Lung (tissue), 16 donors: ENCODE measurements around the gene IFT52. TPM values are rescaled to one million over a fixed set of nuclear protein-coding genes. Genes with fewer than 3 reads are reported as not detected.

Experiments
- ATAC-seq: fragments of 200-7000 bp; cut with Tn5 transposase; one replicate; pipeline ENCODE4 v1.9.1; 2020; ENCODE audit warnings: moderate number of reproducible peaks; ENCODE audit not compliant: insufficient read depth, low FRiP score
- DNase-seq, 3 donors: peaks; one replicate each; pipeline ENCODE4 v3.0.0-alpha.2; 2013 to 2017
- H3K27ac ChIP-seq, 2 donors: one replicate each; pipeline ENCODE4 v1.5.1; 2013; ENCODE audit warnings: mild to moderate bottlenecking in 2 of 2, moderate library complexity in 2 of 2, control low read depth in 1 of 2, inconsistent platforms in 1 of 2, low read depth in 1 of 2, low read length in 1 of 2
- H3K27me3 ChIP-seq, 3 donors: one replicate each; pipeline ENCODE4 v1.5.1; 2013; ENCODE audit warnings: low read length in 2 of 3; ENCODE audit not compliant: control insufficient read depth in 3 of 3, insufficient read depth in 3 of 3
- H3K36me3 ChIP-seq, 4 donors: one replicate each; pipeline ENCODE4 v1.5.1; 2013; ENCODE audit warnings: low read length in 4 of 4, mild to moderate bottlenecking in 1 of 4, moderate library complexity in 1 of 4; ENCODE audit not compliant: control insufficient read depth in 4 of 4, insufficient read depth in 4 of 4
- H3K4me1 ChIP-seq, 5 donors: one replicate each; pipeline ENCODE4 v1.5.1; 2013; ENCODE audit warnings: low read length in 5 of 5, mild to moderate bottlenecking in 2 of 5, moderate library complexity in 1 of 5; ENCODE audit not compliant: control insufficient read depth in 5 of 5, insufficient read depth in 5 of 5
- H3K4me3 ChIP-seq: one replicate; pipeline ENCODE4 v1.5.1; 2013; ENCODE audit warnings: mild to moderate bottlenecking, control low read depth, moderate library complexity
- H3K9ac ChIP-seq, 2 donors: one replicate each; pipeline ENCODE4 v1.5.1; 2013; ENCODE audit warnings: low read length in 2 of 2, control low read depth in 1 of 2; ENCODE audit not compliant: insufficient read depth in 1 of 2
- H3K9me3 ChIP-seq, 4 donors: one replicate each; pipeline ENCODE4 v1.5.1; 2013; ENCODE audit warnings: low read length in 3 of 4, mild to moderate bottlenecking in 1 of 4, moderate library complexity in 1 of 4; ENCODE audit not compliant: control insufficient read depth in 4 of 4, insufficient read depth in 3 of 4
- WGBS, 2 donors: extraction: QIAGEN DNeasy Blood & Tissue Kit; methylation state at CpG; one replicate each; pipeline ENCODE4 v1.1.7; 2013; 5-methylcytosine and 5-hydroxymethylcytosine counted together
- long read RNA-seq, 5 donors: transcript quantifications; one replicate each; lab custom pipeline, GENCODE V29; 2026
- polyA plus RNA-seq, 2 donors: library from polyadenylated mRNA; stranded (reverse); fragments of 200-250 nt; gene quantifications; one replicate each; pipeline ENCODE4 v1.2.1, GENCODE V29; 2013
- total RNA-seq, 2 donors: library from RNA; depleted of rRNA in 1 of 2; stranded (reverse); fragments of >200 nt in 1 of 2; gene quantifications; one replicate each; pipeline ENCODE4 v1.2.1, GENCODE V29; 2014 to 2021
- TF ChIP-seq, protein P1 (sequence below): IDR thresholded peaks from 2 replicates; pipeline ENCODE4 v1.5.1; 2012; ENCODE audit warnings: mild to moderate bottlenecking; ENCODE audit errors: control extremely low read depth, extremely low read depth
- donor health status: control.
- donor health status: control.
- donor health status: Bipolar disorder and iron deficiency.
- donor health status: healthy.
- donor health status: DM: yes; HTN: yes; CAD: no.

Gene IFT52, protein sequence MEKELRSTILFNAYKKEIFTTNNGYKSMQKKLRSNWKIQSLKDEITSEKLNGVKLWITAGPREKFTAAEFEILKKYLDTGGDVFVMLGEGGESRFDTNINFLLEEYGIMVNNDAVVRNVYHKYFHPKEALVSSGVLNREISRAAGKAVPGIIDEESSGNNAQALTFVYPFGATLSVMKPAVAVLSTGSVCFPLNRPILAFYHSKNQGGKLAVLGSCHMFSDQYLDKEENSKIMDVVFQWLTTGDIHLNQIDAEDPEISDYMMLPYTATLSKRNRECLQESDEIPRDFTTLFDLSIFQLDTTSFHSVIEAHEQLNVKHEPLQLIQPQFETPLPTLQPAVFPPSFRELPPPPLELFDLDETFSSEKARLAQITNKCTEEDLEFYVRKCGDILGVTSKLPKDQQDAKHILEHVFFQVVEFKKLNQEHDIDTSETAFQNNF
- total RNA-seq (10 to 100 TPM; 28.7 to 49.0 TPM), polyA plus RNA-seq (10 to 100 TPM; 16.0 to 16.2 TPM)
- long read RNA-seq, donor 1, transcript IFT52-202 (14 exons, 1,599 nt): minor isoform, 11 of 33 reads
- long read RNA-seq, donor 1, transcript IFT52-201 (14 exons, 1,757 nt): major isoform, 19 of 33 reads
- long read RNA-seq, donor 1, partial matches to known transcripts: 0 of 33 reads
- long read RNA-seq, donor 1, other reads (novel, unspliced or antisense): 0 of 33 reads
- long read RNA-seq, donor 2, transcript IFT52-201 (14 exons, 1,757 nt): major isoform, 5 of 8 reads
- long read RNA-seq, donor 2, partial matches to known transcripts: 0 of 8 reads
- long read RNA-seq, donor 2, other reads (novel, unspliced or antisense): 0 of 8 reads
- long read RNA-seq, donor 3, transcript IFT52-201 (14 exons, 1,757 nt): major isoform, 8 of 12 reads
- long read RNA-seq, donor 3, partial matches to known transcripts: 0 of 12 reads
- long read RNA-seq, donor 3, other reads (novel, unspliced or antisense): 0 of 12 reads
- long read RNA-seq, donor 4, transcript IFT52-201 (14 exons, 1,757 nt): major isoform, 6 of 14 reads
- long read RNA-seq, donor 4, partial matches to known transcripts: 0 of 14 reads
- long read RNA-seq, donor 4, other reads (novel, unspliced or antisense): 0 of 14 reads
- long read RNA-seq, donor 5, transcript IFT52-202 (14 exons, 1,599 nt): minor isoform, 10 of 28 reads
- long read RNA-seq, donor 5, transcript IFT52-201 (14 exons, 1,757 nt): major isoform, 14 of 28 reads
- long read RNA-seq, donor 5, partial matches to known transcripts: 0 of 28 reads
- long read RNA-seq, donor 5, other reads (novel, unspliced or antisense): 0 of 28 reads

DNA sequence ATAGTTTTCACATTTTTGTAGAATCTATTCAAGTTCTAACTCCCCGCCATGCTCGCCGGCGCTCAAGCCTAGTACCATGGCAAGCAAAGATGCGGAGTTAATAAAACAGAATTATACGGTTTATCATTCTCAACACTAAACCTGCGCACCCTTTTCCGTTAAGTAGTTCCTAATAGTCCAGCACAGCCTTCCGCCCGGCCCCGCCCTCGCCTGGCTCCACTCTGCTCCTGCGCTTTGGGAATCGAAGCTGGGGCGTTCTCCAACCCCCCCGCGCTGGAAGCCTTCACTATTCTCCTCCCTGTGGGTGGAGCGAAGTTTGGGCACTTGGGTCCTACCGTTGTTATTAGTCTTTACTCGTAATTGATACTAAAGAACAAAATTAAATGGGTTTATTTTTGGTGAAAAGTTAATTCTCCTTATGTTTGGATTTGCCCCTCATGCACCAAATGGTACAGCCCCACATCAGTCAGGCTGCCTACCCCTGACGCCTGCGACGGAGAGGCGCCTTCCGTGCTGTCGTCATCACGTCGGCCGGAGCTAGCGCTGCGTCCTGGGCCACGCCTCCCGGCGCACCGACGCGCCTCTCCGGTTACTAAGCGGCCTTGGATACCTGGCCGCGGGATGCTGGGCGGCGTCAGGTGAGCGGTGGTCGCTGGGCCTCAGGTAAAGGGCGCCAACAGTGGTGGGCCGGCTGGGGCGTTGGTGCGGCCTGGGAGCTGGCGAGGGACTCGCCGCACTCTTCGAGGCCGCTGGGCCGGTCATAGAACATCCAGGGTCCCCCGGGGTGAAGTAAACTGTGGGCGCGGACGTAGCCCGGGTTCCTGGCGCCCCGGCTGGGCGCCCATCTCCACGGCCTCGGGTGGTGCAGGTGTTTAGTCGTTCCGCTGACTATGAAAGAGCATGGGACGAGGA lies at the start of gene IFT52:
Gene IFT52, plus strand, starts transcription at position 546 of the 912 bp plus-strand sequence. CDS start 3,762 bp downstream, outside the sequence.
- peak within 1 kb of the TSS; percentile 47 to 71 for H3K27ac ChIP-seq

DNA sequence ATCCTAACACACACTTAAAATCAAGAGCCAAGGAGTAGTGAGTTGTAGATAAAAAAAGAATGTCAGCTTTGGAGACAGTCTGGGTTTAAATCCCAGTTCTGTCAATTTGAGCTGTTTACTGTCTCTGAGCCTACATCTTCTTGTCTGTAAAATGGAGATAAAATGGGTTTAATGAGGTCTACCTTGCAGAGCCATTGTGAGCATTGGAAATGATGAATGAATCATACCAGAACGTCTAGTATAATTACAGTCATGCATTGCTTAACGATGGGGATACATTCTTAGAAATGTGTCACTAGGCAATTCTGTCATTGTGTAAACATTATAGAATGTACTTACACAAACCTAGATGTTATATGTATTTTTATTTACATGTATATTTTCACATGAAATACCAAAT lies 49.5 kb upstream of the IFT52 start:
- H3K4me1 ChIP-seq: no peaks in the 10 kb centered on the region
- no peak for ATAC-seq

More for the DNA sequence above, at the start of gene IFT52:
- Histone ChIP-seq H3K36me3 (peaks cover 0 to 11% (median 4%) of the 10 kb centered on the region in 4 donors), H3K4me1 (peaks cover 0 to 13% (median 3%) of the 10 kb centered on the region in 5 donors), H3K9ac (peak within 1 kb of the TSS; percentile 80 to 93), H3K4me3 (peak within 1 kb of the TSS; percentile 99), H3K27me3 (no peaks in the 10 kb centered on the region), H3K9me3 (no peaks in the 10 kb centered on the region)
- peak; percentile 93 to 97 (median 96) for DNase-seq
- TF ChIP-seq, protein P1, sequence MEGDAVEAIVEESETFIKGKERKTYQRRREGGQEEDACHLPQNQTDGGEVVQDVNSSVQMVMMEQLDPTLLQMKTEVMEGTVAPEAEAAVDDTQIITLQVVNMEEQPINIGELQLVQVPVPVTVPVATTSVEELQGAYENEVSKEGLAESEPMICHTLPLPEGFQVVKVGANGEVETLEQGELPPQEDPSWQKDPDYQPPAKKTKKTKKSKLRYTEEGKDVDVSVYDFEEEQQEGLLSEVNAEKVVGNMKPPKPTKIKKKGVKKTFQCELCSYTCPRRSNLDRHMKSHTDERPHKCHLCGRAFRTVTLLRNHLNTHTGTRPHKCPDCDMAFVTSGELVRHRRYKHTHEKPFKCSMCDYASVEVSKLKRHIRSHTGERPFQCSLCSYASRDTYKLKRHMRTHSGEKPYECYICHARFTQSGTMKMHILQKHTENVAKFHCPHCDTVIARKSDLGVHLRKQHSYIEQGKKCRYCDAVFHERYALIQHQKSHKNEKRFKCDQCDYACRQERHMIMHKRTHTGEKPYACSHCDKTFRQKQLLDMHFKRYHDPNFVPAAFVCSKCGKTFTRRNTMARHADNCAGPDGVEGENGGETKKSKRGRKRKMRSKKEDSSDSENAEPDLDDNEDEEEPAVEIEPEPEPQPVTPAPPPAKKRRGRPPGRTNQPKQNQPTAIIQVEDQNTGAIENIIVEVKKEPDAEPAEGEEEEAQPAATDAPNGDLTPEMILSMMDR: no peak
- 0 to 1% methylated on average over 68 of the region's 68 CpGs for WGBS, 2 donors
- peak; percentile 98 for ATAC-seq

More for the DNA sequence above, 49.5 kb upstream of the IFT52 start:
- DNase-seq: no peak
- Histone ChIP-seq H3K9me3 (no peaks in the 10 kb centered on the region), H3K27me3 (no peaks in the 10 kb centered on the region), H3K36me3 (peaks cover 0 to 6% (median 0%) of the 10 kb centered on the region in 4 donors), H3K4me3 (no peak overlapping the region), H3K9ac (no peak overlapping the region), H3K27ac (no peak overlapping the region)
- WGBS, 2 donors: 63 to 78% methylated on average over 2 of the region's 2 CpGs
- TF ChIP-seq, protein P1: no peak
